Natural killer cell (primary cell): Measurements from ENCODE around the gene CHERP. TPM values are rescaled to one million over a fixed set of nuclear protein-coding genes. Genes with fewer than 3 reads are reported as not detected.

Experiments
- ATAC-seq, 3 donors: fragments of 150-1000 bp in 2 of 3; fragments of 200-7000 bp in 1 of 3; cut with Tn5 transposase; 1 replicate in 1 of 3; 2 replicates in 2 of 3; pipeline ENCODE4 v1.10.0; 2021; ENCODE audit warnings: mild to moderate bottlenecking in 2 of 3, moderate library complexity in 2 of 3
- DNase-seq, 2 donors: peaks; one replicate each; pipeline versions ENCODE4 v3.0.0 to v3.0.0-alpha.2; 2013 to 2021; ENCODE audit warnings: mixed read lengths in 1 of 2
- H3K27ac ChIP-seq: one replicate; pipeline ENCODE4 v1.5.1; 2013; ENCODE audit warnings: mild to moderate bottlenecking, low read length
- H3K27me3 ChIP-seq: one replicate; pipeline ENCODE4 v1.6.1; 2013; ENCODE audit warnings: low read length; ENCODE audit not compliant: control insufficient read depth, insufficient read depth
- H3K36me3 ChIP-seq: one replicate; pipeline ENCODE4 v1.6.1; 2013; ENCODE audit warnings: low read length; ENCODE audit not compliant: control insufficient read depth, insufficient read depth
- H3K4me1 ChIP-seq: one replicate; pipeline ENCODE4 v1.6.1; 2013; ENCODE audit warnings: low read length; ENCODE audit not compliant: control insufficient read depth, insufficient read depth
- H3K4me3 ChIP-seq: one replicate; pipeline ENCODE4 v1.5.1; 2013; ENCODE audit warnings: low read length
- H3K9me3 ChIP-seq: one replicate; pipeline ENCODE4 v1.6.1; 2013; ENCODE audit warnings: low read length; ENCODE audit not compliant: control insufficient read depth, insufficient read depth
- H3K27ac Mint-ChIP-seq, 2 donors: one replicate each; pipeline ENCODE4 v1.8.0; 2022; ENCODE audit warnings: mild to moderate bottlenecking in 2 of 2, mixed read lengths in 2 of 2, moderate library complexity in 1 of 2
- H3K27me3 Mint-ChIP-seq, 2 donors: one replicate each; pipeline ENCODE4 v1.8.0; 2022; ENCODE audit warnings: low read depth in 2 of 2, mixed read lengths in 2 of 2
- H3K36me3 Mint-ChIP-seq: one replicate; pipeline ENCODE4 v1.8.0; 2022; ENCODE audit warnings: mixed read lengths
- H3K4me1 Mint-ChIP-seq, 2 donors: one replicate each; pipeline ENCODE4 v1.8.0; 2022; ENCODE audit warnings: mixed read lengths in 2 of 2
- H3K4me3 Mint-ChIP-seq: one replicate; pipeline ENCODE4 v1.8.0; 2022; ENCODE audit warnings: mild to moderate bottlenecking, moderate library complexity, mixed read lengths
- H3K9me3 Mint-ChIP-seq, 2 donors: one replicate each; pipeline ENCODE4 v1.8.0; 2022; ENCODE audit warnings: mixed read lengths in 2 of 2
- CTCF ChIP-seq: fragments of 200-600 bp; IDR thresholded peaks from one replicate; pipeline ENCODE4 v1.8.0; 2022; ENCODE audit warnings: antibody characterized with exemption
- WGBS: methylation state at CpG from one replicate; pipeline ENCODE4 v1.1.7; 2013; ENCODE audit warnings: missing lambda C conversion rate; ENCODE audit not compliant: insufficient coverage; 5-methylcytosine and 5-hydroxymethylcytosine counted together
- intact Hi-C: fragments of 100-400 bp; cut with micrococcal nuclease; formaldehyde crosslinking; loops from one replicate; pipeline ENCODE4 v1.14.2; 2022
- total RNA-seq, 4 donors: library from RNA; stranded (reverse); fragments of 120-200 nt in 1 of 4; gene quantifications; one replicate each; pipeline versions ENCODE4 v1.2.3 to v1.2.4, GENCODE V29; 2013 to 2022

CHERP gene
- total RNA-seq, 3 donors from 2014 or later (not counting 1 experiment from before 2014, with no cell fraction given), result 46.5 to 70.8 (median 68.2) TPM

DNA sequence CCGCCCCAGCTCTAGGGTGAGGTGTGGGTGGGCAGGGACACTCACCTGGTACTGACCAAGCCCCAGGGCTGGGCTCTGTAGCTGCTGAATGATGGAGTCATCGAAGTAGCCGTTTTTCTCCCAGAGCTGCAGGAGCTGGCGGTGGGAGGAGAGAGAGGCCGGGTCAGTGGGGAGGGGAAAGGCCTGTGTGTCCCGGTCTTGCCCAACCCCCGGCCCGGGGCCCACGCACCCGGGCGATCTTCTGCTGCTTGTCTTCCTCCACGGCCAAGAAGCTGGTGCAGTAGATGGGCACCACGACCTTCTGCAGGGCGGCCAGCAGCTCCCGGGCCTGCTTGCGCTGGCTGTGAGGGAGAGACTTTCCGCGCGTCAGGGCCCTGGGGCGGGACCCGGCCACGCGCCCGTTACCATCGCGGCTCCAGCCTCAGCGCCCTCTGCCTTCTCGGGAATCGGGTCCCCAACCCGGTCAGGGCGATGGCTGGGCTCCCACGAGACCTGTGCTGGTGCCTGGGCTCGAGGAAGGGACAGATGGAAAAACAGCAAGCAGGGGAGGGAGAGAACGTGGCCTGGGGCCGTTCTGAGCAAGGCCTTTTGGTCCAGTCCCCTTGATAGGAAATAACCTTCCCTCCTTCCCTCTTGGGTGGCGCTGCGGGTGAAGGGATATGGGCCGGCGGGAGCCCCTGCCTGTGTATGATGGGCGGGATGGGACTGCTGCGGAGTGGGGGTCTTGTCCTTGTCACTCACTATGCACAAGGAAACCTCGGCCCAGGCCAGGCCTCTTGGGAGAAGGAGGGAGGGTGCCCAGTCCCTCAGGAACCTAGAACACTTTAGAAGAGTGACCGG lies 11.5 kb downstream of the CHERP start:
- ATAC-seq (no peak), DNase-seq (no peak)
- 95% methylated on average over 41 of the region's 43 CpGs for WGBS
- Mint-ChIP-seq H3K36me3 (no peaks in the 10 kb centered on the region), H3K27me3 (no peaks in the 10 kb centered on the region), H3K27ac (no peak overlapping the region), H3K4me1 (peaks cover 0 to 8% of the 10 kb centered on the region in 2 donors), H3K9me3 (no peaks in the 10 kb centered on the region), H3K4me3 (no peak overlapping the region)
- Histone ChIP-seq H3K27ac (no peak overlapping the region), H3K4me1 (no peaks in the 10 kb centered on the region), H3K36me3 (peaks cover 84% of the 10 kb centered on the region), H3K9me3 (no peaks in the 10 kb centered on the region), H3K27me3 (no peaks in the 10 kb centered on the region), H3K4me3 (no peak overlapping the region)
- intact Hi-C loops, result no loop called here
- TF ChIP-seq CTCF, result no peak

GRCh38 chr19:16529466-16530144 lies 12.6 kb downstream of the CHERP start:
- Histone ChIP-seq H3K9me3 (no peaks in the 10 kb centered on the region), H3K27me3 (no peaks in the 10 kb centered on the region), H3K4me1 (no peaks in the 10 kb centered on the region), H3K27ac (no peak overlapping the region), H3K4me3 (no peak overlapping the region), H3K36me3 (peaks cover 85% of the 10 kb centered on the region)
- H3K4me1 Mint-ChIP-seq, result peaks cover 0 to 8% of the 10 kb centered on the region in 2 donors
- DNase-seq (no peak), ATAC-seq (no peak)
- H3K36me3 Mint-ChIP-seq, result no peaks in the 10 kb centered on the region
- H3K4me3 Mint-ChIP-seq, result no peak overlapping the region
- no peak for TF ChIP-seq CTCF
- no peaks in the 10 kb centered on the region for H3K9me3 Mint-ChIP-seq
- no peaks in the 10 kb centered on the region for H3K27me3 Mint-ChIP-seq
- 94% methylated on average over 25 of the region's 25 CpGs for WGBS
- intact Hi-C loops, result no loop called here
- no peak overlapping the region for H3K27ac Mint-ChIP-seq

DNA sequence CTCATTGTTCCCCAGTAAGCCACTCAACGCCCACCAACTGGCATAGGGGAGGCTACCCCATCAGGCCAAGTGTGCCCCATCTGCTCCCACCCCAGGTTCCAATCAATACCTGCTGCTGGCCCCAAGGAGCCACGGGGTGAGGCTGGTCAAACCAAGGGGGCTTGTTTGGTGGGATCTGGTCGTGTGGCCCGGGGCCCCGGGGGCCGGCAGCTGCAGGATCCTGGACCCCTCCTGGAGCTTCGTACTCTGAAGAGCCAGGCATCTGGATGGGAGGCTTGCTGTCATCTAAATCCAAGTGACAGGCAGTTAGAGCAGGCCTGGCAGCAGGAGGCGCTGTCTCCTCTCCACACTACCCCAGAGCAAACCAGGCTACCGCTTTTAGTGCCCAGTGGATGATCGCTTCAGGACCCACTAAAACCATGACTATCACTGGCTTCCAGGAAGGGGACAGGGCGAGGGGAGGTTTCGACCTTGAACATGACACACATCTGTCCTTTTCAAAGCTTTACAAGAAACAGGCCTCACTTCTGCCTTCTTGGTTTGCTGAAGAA lies 14.2 kb downstream of the CHERP start:
- Mint-ChIP-seq H3K36me3 (no peaks in the 10 kb centered on the region), H3K27me3 (no peaks in the 10 kb centered on the region), H3K4me1 (peaks cover 0 to 8% of the 10 kb centered on the region in 2 donors), H3K27ac (peak overlapping the region in 1 of 2 donors; percentile 35), H3K9me3 (no peaks in the 10 kb centered on the region), H3K4me3 (no peak overlapping the region)
- H3K27me3 ChIP-seq, result no peaks in the 10 kb centered on the region
- H3K4me1 ChIP-seq, result no peaks in the 10 kb centered on the region
- H3K9me3 ChIP-seq, result no peaks in the 10 kb centered on the region
- no peak overlapping the region for H3K27ac ChIP-seq
- peak; percentile 18 for TF ChIP-seq CTCF
- intact Hi-C loops, result no loop called here
- WGBS, result 94% methylated on average over 12 of the region's 12 CpGs
- no peak overlapping the region for H3K4me3 ChIP-seq
- DNase-seq (peak in 1 of 2 donors; percentile 70), ATAC-seq (peak in 2 of 3 donors; percentile 53 to 59)
- peaks cover 85% of the 10 kb centered on the region for H3K36me3 ChIP-seq
